GM11168 (cell line): Measurements from ENCODE around the gene AKAP11.

Source experiments
- in situ Hi-C: fragments of 300-500 bp; cut with MboI; formaldehyde crosslinking; loops from one replicate; pipeline ENCODE4 v1.12.0; 2022; ENCODE audit warnings: low sequenced_read_pairs; ENCODE audit not compliant: unreplicated experiment

The AKAP11 gene

DNA sequence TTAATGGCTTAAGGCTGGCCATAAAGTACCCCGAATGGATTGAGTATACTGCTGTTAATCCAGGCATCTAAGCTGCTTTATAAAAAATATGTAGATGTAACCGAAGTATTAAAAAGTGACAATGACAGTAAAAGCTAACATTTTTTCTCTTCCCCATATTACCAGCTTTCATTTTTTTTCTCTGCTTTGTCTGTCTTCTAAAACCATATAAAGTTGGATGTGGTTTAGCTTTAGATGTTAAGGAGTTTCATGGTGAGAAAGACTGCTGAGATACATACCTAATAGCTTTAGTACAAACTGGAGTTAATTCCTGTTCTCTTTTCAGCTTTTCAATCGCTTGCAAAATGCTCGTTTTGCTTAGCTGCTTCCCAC lies 838 bp downstream of the AKAP11 start:
- in situ Hi-C loops = no loop called here

DNA sequence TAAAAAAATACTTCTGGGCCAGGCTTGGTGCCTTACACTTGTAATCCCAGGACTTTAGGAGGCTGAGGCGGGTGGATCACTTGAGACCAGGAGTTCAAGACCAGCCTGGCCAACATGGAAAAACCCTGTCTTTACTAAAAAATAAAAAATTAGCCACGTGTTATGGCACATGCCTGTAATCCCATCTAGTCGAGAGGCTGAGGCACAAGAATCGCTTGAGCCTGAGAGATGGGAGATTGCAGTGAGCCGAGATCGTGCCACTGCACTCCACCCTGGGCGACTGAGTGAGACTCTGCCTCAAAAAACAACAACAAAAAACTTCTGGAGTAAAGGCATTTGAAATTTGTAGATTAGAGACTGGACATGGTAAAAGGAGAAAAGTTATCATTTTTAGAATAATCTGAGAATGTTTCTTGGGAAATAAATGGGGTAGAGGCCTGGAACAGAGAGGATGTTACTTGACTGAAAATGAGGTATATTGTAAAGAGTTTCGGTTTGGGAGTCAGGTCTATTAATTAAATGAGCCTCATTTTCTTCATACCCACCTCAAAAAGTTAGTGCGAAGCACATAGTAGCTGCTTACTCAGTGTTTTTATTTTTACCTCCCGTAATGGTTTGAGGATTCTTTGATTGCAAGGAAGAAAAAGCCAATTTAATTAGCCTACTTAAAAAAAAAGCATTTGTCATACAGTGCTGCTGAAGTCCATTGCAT lies 2.6 kb downstream of the AKAP11 start:
- in situ Hi-C loops = no loop called here

DNA sequence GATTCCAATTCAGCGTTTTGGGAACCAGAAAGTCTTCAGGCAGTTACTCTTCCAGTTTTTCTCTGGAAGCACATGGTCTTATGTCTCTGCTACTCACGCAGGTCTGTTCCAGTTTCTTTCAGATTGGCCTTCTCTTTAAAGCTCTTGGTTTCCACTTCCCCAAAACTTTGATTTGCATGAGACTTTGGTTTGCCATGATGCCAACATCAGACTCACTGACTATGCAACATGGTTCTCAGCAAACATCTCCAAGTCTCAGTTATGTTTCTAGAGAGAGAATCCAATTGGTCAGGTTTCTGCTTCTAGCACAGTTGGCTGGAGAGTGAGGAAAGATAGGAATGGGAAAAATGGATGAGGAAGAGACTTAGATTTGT lies 3.1 kb downstream of the AKAP11 start:
- in situ Hi-C loops = no loop called here

DNA sequence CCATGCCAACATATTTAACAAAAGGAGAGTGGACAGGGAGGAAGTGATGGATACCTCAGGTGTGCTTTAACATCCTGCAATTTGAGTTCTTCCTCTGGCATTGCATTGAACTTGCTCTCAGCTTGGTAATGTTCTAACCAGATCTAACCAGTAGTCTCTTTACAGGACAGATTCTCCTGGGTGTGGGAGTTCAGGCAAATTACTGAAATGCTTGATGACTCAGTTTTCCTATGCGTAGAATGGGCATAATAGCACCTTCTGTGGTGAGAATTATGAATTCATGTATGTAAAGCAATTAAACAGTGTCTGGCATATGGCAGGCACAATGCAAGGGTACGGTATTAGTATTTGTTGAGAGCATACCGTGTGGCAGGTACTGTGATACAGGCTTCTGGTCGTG lies 3.6 kb downstream of the AKAP11 start:
- in situ Hi-C loops = no loop called here

DNA sequence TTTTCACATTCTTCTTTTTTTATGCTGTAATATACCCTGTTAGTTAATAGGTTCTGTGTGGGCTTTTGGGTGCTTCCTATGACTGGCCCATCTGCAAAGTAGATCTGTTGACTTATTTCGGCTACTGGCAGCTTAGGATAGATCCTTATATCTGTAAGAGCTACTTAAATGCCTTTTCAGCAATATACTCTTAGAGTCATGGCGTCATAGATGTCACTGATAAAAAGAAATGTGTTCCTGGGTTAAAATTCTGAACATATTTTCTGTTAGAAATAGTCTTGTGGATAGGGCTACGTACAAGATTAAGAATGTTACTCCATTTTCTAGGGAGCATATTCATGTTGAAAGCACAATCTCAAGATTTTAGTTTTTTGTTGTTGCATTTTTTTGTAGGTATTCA lies 4.7 kb downstream of the AKAP11 start:
- in situ Hi-C loops = no loop called here

DNA sequence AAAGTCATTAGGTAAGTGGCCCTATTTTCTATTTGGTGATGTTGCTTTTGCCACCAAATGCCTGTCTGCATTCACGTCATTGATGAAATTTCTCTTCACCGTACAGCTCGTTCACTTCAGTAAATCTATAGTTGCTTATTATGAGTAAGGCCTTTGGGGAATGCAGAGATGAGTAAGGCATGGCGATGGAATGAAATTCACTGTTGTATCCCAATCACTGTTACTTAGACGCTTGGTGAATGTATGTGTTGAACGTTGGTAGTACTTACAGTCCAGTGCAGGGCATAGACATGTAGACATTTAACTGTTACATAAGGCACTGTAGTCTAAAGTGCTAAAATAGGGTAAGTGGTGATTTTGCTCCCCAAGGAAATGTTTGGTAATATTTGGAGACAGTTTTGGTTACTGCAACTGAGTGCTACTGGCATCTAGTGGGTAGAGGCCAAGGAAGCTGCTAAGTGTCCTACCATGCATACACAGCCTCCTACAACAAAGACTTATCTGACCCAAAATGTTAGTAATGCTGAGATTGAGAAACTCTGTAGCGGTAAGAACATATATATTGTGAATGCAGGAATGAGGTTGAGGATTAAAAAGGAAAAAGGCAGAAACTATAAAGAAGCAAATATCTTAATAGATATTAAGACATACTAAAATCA lies 5.8 kb downstream of the AKAP11 start:
- in situ Hi-C loops = no loop called here

DNA sequence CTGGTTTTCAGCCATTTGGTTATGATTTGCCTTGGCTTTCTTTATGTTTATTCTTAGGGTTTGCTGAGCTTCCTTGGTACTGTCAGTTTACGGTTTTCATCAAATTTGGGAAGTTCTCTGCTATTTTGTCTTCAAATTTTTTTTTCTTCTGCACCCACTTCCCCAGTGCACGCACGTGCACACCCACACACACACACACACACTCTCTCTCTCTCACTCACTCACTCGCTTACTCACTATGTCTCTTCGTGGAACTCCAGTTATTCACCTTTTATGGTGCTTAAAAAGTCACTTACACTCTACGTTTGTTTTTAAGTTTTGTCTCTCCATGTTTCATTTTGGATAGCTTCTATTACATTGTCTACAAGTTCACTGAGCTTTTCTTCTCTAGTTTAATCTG lies 7.1 kb downstream of the AKAP11 start:
- in situ Hi-C loops = no loop called here

DNA sequence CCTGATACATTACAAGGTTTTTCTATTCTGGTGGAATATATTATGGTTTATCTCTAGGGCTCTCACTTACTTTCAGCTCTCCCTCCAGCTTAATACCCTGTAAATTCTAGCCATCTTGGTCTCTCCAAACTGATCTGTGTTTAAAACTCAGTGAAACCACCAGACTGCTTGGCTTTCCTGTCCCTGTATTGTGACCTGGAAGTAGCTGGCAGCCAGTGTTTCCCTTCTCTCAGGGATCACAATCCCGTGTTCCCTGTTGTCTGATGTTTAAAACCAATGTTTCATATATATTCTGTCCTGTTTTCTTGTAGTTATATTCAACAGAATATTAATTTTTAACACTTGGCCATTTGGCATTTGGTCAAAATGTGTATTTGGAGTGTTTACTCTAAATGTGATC lies 8.0 kb downstream of the AKAP11 start:
- in situ Hi-C loops = no loop called here

DNA sequence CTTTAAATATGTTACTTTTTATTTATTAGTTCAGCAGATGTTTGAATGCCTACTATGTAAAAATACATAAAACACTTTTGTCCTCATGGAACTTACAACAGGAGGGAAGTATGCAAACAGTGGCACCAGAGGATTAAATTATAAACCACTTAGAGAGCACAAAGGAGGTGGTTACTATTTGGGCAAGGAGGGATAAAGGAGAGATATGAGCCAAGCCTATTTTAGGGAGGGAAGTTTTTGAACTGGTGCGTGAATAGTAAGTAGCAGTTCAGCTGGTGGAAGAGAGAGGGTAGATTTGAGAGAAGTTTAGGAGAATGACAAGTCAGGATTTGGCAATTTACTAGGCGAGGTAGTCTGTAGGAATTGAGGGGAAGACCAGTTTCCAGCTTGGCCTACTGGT lies 8.6 kb downstream of the AKAP11 start:
- in situ Hi-C loops = no loop called here

DNA sequence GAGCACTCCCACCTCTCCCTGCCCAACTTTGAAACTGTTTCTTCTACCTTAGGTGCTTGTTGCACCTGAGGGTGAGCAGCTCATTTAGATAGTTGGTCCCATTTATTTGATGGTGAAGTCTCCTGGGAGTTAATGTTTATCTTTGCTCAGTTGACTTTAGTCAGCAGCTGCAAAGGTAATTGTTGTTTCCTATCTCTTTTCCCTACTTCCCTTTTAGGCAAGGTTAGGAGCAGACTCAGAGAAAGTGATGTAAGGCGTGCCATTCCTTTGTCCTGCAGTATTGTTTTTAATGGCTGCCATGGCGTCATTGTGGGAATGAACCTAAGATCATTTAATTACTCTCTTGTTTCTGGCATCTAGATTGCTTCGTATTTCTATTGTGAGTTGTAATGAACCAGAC lies 11.6 kb downstream of the AKAP11 start:
- in situ Hi-C loops = no loop called here

DNA sequence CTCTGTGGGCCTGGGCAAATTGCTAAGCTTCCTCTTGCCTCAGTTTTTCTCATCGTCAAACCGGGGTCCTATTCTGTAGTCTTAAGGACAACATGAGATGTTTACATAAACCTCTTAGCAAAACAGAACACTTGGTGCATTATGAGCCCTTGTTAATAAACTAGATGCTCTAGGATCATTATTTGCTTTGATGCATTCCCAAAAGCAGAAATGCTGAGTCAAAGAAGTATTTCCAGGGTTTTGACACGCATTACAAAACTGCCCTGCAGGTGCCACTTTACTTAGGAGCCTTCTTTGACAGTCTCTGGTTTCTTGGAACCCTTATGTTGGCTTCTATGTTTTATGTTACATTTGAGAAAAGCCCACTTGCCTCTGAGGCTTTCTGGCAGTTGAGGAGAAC lies 12.1 kb downstream of the AKAP11 start:
- in situ Hi-C loops = no loop called here

DNA sequence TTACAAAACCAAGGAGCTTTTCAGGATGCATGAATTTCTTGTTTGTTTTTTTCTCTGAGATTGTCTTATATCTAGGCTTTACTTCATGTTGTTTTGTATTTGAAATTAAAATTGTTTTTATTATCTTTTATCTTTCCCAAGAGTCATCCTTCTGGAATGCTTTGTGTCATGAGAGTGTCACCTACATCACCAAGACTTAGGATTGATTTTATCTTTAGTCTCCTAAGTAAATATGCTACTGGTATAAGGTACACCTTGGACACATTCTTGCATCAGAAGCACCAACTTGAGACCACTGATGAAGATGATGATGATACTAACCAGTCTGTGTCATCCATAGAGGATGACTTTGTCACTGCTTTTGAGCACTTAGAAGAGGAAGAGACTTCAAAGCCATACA lies 26.4 kb downstream of the AKAP11 start:
- in situ Hi-C loops = no loop called here

DNA sequence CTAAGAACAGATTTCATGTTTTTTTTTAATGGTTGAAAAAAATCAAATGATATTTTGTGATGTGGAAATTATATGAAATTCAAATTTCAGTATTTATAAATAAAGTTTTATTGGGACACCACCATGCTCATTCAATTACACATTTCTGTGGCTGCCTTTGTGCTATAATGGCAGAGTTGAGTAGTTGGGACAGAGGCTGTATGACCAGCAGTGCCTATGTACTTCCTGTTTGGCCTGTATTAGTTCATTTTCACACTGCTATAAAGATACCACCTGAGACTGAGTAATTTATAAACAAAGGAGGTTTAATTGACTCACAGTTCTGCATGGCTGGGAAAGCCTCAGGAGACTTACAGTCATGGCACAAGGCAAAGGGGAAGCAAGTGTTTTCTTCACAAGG lies 33.6 kb downstream of the AKAP11 start:
- in situ Hi-C loops = no loop called here

DNA sequence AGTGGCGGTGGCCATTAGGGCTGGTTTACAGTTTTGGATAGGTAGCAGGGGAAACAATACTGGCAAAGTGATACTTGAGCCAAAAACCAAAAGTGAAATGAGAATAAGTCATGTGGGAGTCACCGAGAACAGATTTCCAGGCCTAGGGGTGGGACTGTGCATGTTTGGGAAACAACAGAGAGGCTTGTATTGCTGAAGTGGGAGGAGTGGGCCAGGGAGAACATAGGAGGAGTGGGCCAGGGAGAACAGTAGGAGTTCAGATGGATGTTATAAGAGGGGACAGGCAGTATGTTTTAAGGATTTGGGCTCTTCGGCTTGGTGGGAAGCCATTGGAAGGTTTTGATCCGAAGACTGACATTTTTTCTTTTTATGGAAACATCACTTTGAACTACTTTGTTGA lies 35.5 kb downstream of the AKAP11 start:
- in situ Hi-C loops = no loop called here

DNA sequence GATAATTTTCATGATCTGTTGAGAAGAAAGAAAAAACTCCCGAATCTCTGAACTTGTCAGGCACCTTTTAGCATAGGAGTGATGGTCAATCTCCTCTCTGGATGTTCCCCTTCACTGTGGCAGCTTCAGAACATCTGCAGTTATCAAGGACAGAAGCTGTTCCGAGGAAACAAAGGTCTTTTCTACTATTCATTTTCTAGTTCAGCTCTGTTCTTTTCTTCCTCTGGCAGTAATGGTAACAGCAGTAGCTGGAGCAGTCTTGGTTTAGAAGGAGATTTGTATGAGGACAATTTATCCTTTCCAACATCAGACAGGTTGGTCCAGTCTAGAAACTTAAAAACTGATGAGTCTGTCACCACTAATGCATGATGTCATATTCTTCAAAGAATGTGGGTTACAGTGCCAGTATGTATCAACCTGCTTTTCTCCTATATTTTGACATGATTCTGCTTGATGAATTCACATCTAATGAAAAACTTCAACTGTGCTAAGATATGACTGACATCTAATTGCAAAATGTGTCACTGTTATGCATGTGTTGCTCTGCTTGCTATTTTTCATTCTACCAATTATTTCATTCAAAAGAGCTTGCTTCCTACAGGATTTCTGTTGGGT lies 41.0 kb downstream of the AKAP11 start:
- in situ Hi-C loops = no loop called here

DNA sequence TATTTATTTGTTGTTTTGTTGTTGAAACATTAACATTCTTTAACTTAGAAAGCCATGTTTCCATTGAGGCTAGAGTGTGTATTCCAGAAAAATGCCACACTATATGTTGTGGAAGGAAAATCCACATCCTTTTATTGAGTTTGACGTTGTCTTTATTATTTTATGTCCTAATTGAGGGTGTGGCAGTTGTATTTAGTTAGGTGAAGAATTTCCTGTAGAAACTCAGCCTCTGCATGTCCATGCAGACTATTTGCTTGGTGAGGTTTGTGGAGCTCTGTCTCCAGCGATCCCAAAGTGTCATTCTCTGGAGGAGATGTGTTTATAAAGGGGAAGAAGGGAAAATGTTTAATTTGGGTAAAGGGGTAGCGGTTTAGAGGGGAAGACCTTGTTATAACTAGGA lies 46.6 kb downstream of the AKAP11 start:
- in situ Hi-C loops = no loop called here

DNA sequence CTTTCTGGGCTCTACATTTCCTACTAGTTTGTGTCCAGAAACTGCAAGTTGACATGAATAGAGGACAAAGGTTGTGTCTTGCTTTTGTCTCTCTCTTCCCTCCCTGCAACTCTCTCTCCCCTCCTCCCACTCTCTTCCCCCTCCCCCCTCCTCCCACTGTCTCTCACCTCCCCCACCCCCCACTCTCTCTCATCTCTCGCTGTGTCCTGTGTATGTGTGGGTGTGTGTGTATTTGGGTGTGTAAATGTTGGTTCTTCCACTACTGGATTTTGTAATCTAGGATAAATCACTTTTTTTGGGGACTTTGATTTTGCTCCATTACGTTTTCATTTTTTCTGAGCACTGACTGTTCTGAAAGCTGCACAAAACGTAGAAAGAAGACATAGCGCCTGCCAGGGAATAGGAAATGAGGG lies 48.4 kb downstream of the AKAP11 start:
- in situ Hi-C loops = no loop called here

DNA sequence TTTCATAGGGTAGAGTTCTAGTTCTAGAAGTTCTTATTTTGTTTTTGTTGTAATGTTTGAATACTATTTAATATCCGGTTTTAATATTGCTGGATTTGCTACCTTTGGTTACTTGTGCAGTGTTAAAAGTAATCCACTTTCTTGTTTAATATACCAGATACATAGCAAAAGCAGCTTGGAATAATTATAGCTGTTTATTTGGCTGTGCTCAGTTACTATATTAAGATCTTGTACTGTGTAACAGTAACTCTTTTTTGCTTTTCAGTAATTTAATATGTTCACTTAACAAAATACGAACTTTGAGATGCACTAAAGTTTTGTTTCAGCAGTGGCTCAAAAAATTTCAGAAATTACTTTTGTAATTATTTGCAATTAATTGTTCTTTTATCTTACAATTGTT lies 50.9 kb downstream of the AKAP11 start:
- in situ Hi-C loops = no loop called here

DNA sequence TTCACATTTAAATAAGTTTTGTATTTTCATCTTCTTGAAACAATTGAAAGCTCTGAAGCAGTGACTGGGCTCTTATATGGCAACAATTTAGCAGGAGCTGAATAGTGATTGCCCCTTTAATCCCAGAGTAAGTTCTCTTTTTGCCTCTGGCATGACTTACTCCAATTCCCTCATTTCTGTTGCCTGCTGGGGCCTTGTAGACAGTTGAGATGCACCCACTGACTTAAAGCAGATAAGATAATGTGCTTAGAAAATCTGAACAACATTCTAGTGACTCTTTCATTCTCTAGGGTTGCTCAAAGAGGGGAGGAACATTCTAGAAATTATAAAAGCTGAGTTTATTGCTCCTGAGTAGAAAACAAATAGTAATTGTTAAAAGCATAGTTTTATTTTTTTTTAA lies 52.8 kb downstream of the AKAP11 start:
- in situ Hi-C loops = no loop called here

DNA sequence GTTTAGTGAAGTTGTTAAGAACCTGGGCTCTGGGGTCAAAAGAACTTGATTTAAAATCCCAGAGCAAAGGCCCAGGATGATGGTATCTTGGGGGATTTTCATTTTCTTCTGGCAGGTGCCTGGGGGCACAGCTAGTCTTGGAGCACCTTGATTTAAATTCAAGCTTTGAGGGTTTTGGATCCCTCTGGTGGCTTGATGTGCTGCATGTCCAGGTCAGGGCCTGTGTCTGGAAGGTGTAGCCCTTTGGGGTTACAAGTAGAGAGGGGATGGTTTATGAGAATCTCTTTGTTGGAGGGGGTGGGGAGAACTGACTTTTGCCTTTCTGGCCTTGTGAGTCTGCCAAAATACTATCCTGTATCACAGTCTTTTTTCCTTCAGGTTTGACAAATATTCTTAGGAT lies 55.8 kb downstream of the AKAP11 start:
- in situ Hi-C loops = no loop called here

DNA sequence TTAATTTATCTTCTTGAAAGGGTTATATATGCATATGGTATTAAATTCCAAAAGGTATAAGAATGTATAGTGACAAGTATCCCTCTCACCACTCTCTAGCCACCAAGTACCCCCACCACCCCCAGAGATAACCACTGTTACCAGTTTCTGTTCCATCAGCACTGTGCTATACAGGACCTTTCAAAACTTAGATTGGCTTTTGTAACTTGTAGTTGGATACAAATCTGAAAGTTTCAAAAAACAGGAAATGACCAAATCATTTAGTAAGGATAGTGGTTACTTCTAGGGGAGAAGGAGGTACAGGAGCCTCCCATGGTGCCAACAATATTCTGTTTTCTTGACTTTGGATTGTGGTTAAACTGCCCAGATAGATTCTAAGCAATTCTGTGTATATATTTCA lies 56.7 kb downstream of the AKAP11 start:
- in situ Hi-C loops = no loop called here

DNA sequence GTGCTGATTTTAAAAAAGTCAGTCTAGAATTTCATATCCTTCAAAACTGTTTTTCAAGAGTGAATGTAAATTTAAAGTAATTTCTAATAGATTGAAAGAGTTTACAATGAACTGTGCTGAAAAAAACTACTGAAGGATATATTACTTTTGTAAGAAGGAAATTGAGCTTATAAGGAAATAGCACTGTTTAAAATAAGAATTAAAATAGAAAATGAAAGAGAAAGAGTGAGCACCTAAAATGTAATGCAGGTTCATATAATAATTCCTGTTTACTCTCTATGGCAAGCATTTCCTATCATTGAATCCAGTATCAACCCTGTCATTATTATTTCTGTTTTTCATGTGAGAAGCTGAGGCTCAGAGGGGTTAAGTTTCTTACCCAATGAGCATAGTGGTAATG lies 57.3 kb downstream of the AKAP11 start:
- in situ Hi-C loops = no loop called here
